Stimulated activated CD4-positive, alpha-beta T cell treated with anti-CD3 and anti-CD28 coated beads, Interleukin-15, amount 100 ng/mL, for 1 hour (primary cell): ENCODE results near the gene TADA2B.

ENCODE experiments used
- DNase-seq, 2 donors: peaks; one replicate each; pipeline ENCODE4 v3.0.0-alpha.2; 2020; ENCODE audit warnings: low read depth in 1 of 2, low spot score in 1 of 2

Gene TADA2B, protein sequence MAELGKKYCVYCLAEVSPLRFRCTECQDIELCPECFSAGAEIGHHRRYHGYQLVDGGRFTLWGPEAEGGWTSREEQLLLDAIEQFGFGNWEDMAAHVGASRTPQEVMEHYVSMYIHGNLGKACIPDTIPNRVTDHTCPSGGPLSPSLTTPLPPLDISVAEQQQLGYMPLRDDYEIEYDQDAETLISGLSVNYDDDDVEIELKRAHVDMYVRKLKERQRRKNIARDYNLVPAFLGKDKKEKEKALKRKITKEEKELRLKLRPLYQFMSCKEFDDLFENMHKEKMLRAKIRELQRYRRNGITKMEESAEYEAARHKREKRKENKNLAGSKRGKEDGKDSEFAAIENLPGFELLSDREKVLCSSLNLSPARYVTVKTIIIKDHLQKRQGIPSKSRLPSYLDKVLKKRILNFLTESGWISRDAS

DNA sequence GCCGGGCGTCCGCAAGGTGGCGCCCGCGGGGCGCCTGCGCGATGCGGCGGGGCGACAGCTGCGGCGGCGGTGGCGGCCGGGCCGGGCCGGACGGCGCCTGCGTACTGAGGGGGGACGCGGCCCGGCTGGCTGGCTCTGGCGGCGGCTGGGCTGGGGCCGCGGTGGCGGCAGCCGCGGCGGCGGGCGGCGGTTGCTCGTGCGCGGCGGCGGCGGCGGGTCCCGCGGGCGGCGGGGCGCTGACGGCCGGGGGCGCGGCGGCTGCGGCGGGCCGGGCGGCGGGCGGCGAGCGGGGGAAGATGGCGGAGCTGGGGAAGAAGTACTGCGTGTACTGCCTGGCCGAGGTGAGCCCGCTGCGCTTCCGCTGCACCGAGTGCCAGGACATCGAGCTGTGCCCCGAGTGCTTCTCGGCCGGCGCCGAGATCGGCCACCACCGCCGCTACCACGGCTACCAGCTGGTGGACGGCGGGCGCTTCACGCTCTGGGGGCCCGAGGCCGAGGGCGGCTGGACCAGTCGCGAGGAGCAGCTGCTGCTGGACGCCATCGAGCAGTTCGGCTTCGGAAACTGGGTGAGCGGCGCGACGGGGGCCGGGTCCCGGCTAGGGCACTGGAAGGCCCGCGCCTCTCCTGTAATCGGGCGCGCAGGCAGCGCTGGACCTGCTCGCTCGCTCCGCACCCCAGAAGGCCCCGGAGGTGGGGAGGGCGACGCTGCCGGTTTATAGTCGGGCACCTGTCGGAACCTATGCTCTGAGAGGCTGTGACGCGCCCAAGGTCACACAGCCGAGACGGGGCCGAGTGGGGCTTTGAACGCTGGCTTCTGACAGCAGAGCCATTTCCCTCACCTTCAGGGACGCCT is at the start of gene TADA2B:
TSS of gene TADA2B (plus strand) at position 89 of the 853 bp plus-strand sequence. CDS start at position 297, 208 bp downstream.
- DNase-seq, result peak; percentile 36 to 90

DNA sequence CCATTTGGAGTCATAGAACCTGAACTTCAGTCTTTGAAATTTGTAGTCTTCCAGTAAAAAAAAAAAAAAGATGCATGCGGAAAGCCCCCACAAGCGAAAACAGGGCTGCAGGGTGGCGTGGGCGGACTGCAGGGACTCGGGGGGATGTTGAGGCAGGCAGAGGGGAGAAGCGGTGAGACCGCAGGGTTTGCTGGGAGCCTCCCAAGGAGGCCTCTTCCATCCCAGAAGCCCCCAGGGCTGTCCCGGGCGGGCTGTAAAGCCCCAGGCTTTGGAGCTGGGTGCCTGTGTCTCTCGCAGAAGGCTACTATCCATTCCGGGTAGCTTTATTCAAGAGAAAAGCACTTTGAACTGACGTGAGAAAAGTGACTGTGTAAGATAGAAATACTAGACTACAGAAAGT is 46.7 kb upstream of the TADA2B start:
- no peak for DNase-seq

DNA sequence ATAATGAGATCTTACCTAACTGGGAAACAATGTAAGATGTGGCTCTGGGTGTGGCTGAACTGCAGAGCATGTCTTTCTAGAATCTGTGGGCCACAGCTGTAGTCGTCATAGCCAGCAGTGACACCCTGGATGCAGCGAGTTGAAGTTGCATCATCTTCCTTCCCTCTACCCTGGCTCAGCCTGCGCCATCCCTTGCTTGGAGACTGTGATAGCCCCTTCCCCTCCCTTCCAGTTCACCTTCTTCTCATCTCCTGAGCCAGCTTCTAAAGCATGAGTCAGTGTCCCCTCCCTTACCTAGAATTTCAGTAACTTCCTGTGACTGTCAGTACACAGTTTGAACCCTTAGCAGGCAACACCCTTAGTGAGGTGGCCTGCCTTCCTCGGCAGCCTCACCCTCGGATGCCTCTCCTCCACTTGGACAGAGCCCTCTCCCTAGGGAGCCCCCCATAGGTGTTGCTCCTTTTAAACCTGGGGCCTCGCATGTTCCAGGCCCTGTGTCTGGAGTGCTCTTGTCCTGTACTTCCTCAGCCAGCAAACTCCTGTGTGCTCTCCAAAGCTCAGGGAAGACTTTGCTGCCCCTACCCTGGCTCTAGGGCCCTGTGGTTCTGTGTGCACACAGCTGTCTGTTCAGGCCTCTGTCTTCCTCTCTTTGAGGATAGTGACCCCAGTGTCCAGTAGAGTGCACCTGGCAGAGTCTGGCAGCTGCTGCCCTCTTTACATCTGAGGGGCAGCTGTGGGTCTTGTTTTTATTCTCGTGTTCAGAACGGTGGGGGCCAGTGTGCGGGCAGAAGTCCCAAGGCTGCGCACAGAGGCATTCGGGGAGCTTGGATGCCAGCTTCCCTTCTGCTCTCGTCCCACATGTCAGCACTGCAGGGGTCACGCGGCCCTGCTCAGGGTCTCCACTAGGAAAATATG is 43.7 kb upstream of the TADA2B start:
- DNase-seq, result no peak

DNA sequence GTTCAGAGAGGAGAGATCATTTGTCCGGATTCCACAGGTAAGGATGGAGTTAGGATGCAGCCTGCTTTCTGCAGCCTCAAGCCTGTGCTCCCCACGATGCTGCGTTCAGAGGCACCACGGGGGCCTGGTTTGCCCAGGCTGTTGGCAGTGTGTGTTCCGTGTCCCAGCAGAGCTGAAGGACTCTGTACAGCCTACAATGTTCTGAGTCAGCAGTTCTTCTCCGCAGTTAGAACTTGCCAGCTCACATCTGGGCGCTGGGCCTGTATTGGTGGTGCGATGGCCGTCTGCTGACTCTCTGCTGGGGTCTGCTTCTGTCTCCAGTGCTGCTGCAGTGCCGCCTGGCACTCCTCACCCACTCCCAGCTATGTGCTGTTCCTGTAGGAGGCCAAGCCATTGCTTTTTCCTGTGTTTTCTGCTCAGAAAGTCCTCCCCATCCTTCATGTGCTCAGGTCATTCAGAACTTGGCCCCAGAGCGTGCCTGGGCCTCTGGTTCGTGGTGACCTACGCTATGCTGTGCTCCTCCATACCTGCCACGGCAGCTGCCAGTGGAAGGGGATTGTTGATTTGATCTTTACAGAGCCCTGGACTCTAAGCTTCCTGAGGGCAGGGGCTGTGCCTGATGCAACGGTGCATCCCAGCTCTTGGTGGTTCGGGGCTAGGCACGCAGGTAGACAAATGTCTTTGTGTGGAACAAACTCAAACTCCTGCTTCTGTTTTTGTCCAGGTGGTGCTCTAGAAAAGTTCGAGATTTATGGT is 42.6 kb upstream of the TADA2B start:
- DNase-seq, result no peak

DNA sequence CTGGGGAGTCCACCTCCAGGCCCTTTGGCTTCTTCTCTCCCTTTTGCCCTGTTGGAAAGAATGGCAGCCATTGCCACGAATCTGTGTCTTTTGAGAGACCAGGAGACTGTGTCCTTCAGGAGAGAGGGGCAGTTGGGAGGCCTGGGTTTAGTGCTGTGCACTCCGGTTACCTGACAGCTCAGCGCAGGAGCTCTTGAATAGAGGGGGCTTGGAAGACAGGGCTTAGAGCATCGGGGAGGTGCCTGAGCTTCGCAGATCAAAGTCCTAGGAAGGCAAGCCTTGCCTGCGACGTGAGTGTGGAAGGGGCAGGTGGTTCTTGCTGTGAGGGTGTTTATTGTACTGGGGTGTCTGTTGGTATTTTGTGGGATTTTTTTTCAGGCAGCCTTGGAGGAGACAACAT is 41.9 kb upstream of the TADA2B start:
- no peak for DNase-seq

DNA sequence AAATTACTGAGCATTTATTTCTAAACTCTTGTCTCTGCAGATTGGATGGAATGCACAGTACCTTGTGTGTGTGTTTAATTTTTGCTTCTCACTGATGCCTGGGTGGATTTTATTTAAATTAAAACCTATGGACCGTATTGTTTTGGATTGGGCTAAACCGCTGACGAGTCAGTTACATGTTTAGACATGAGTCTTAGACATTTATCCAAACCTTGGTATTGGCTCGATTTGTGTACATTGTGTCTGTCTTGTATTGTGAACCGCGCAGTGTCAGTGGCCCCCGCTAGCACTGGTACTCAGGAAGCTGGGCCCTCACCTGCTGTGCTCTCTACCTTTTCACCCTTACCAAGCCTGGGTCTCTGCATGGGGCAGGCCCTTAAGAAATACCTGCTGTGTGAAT is 40.8 kb upstream of the TADA2B start:
- no peak for DNase-seq

DNA sequence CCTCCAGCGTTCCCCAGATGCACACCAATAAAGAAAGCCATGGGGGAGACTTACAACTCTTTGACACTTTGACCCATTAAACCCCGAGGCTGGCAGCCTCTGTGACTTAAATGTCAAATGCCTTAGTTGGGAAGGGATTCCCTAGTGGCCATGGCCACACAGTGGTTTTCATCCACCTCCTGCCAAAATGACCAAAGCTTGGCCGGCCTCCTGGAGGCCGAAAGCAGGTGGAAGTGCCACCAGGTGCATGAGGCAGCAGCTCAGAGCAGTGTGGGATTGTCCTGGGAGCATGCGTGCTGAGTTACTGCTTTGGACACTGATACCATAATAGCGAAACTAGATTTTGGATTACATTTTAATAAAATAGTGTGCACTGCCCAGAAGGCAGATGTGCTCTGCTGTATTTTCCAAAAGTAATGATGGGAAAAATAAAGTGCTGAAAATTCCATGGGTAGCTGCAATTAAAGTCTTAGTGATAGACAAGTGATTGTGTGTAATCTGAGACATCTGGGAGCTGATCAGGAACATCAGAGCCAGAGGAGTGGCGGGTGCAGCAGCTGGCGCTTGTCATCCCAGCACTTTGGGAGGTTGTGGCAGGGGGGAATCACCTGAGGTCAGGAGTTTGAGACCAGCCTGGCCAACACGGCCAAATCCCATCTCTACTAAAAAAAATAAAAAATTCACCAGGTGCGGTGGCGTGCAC is 39.8 kb upstream of the TADA2B start:
- DNase-seq, result no peak

DNA sequence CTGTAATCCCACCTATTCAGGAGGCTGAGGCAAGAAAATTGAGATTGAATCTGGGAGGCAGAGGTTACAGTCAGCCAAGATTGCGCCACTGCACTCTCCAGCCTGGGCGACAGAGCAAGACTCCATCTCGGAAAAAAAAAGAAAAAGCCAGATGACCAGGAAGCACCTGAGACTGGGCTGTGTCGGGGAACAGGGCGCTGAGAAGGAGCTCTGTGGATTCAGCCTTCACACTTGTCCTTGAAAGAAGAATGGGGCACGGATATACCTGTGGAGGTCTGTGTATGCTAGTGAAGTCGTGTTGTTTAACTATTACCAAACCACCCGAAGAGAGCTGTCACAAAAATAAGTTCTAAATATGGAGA is 39.3 kb upstream of the TADA2B start:
- DNase-seq, result no peak

DNA sequence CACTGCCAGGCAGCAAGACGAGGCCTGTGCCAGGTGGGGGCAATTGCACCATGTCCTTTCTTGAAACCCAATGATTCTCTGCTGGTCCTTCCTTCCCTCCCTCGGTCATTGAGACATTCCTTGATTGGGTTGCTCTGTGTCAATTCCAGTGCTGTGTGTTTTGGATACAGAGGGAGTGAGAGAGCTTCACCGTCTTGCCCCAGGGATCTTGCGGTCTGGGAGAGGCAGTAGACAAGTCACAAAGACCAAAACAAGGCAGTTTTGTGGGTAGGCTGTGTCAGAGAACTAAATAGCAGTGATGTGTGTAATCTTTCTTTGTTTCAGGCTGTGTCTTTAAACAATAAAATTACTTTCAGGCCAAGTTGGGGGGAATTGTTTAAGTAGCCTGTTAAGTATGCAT is 38.8 kb upstream of the TADA2B start:
- no peak for DNase-seq

DNA sequence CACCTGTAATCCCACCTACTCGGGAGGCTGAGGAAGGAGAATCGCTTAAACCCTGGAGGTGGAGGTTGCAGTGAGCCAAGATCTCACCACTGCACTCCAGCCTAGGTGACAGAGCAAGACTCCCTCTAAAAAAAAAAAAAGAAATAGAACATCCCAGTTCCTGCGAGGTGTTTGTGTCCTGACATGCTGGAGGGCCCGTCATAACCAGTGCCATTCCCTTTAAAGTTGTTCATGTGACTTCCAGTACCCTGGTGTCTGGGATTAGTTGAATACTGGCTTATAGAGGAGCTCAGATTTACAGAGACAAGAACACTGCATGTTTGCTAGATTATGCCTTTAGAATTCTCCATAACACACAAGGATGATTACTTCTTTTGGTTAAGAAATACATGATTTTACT is 37.6 kb upstream of the TADA2B start:
- no peak for DNase-seq

DNA sequence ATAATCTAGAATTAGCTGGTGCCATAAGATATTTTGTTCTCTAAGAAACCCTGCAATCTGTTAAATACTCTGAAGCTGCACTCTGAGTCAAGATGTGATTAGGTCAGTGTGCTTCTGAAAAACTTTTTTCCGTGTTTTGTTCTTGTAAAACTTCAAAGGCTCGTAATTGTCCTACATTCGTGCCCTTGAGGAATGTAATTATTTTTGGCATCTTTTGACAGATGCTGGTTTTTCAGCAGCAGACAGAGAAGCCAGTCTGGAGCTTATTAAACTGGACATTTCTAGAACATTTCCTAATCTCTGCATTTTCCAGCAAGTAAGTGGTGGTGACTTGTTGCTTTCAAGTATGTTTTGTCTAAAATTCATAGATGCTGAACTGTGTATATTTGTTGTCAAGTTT is 36.8 kb upstream of the TADA2B start:
- no peak for DNase-seq

DNA sequence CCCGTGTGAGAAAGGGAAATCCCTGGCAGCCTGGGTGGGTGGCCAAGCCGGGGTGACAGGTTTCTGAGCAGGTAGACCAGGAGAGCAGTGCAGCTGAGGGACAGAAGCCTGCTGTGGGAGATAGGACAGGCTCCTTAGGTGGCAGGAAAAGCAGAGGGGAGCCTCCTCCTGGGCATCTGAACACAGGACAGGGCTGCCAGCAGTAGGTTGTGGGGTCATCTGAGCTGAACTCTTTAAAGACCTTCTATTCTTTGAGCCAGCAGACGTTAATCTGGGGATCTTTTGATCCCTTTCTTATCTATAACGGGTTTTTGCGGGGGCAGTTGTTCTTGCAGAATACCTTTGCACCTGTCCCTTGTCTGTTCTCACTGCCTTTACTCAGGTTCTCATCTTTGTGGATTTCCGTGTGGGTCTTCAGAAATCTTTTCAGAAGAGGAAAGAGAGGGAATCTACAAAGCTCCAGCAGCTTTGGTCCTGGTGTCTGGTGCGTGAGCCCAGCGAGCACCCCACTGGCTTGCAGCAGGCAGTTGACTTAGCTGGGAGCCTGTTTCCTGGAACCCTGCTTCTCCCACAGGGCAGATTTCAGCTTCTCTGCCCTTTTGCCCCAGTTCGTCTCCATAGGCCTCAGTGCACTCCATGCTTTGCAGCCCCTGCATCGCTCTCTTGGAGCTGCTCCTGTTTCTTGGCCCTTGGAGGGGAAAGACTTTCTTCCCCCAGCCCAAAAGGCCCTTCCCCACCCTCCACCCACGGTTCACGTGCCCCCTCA is 35.8 kb upstream of the TADA2B start:
- DNase-seq, result no peak

DNA sequence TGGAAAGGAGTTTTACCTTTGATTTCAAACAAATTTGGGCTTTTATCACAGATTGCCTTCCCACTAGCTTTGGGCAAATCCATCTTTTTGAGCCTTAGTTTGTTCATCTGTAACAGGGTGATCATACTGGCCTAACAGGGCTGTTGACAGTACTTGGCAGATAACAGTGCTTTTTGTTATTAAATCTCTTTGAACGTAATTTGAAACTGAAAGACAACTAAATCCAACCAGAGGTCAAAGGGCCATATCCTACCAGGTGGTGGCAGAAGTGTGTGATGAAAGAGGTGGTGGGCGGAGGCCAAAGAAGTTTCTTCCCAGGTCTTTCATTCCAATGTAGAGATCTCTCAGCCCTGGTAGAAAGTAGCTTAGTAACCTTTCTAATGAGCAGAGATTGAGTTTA is 35.2 kb upstream of the TADA2B start:
- DNase-seq, result no peak

DNA sequence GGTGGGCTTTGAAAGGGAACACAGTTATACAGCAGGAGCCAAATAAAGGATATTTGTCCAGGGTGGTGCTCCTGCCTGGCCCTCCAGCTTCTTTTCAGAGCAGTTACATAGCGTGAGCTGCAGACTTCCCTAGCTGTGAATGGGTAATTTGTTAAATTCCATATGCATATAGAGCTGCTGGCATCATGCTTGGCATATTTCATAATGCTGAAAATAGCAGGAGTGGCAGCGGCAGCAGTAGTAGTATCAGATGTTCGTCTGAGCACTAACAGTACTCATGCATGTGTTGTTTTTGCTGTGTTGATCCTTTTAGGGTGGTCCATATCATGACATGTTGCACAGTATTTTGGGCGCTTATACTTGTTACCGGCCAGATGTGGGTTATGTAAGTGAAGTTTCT is 33.6 kb upstream of the TADA2B start:
- DNase-seq, result no peak

DNA sequence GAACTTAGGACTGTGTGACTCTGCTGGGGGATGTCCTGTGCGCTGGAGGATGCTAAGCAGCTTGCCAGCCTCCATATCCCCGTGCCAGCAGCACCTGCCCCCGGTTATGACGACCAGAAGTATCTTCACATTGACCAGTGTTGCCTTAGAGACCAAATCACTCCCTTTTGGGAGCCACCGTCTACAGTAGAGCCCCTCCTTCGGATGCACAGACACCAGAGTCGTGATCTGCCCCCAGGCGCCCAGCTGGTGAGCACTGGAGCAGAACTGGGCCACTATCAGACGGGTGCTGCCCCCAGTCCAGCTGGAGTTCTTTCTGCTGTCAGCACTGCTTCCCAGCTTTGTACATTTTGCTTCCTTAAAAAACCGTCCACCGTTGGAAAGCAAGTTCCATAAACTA is 30.0 kb upstream of the TADA2B start:
- DNase-seq, result no peak

DNA sequence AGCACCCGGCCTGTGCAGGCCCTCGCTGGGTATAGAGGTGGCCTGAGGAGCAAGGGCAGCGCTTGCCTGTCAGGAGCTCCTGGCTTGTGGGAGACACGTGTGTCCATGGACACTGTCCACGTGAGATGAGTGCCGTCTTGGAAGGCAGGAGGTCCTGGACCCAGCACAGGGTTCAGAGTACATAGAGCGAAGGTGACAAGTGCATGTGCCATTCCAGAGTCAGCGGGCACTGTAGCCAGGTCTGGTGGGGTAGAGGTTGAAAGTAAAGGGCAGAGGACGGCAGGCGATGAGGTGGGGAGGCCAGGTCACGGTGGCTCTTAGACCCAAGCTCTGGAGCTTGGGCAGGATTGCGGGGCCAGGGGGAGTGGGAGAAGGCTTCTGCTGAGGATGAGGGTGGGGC is 28.4 kb upstream of the TADA2B start:
- no peak for DNase-seq

DNA sequence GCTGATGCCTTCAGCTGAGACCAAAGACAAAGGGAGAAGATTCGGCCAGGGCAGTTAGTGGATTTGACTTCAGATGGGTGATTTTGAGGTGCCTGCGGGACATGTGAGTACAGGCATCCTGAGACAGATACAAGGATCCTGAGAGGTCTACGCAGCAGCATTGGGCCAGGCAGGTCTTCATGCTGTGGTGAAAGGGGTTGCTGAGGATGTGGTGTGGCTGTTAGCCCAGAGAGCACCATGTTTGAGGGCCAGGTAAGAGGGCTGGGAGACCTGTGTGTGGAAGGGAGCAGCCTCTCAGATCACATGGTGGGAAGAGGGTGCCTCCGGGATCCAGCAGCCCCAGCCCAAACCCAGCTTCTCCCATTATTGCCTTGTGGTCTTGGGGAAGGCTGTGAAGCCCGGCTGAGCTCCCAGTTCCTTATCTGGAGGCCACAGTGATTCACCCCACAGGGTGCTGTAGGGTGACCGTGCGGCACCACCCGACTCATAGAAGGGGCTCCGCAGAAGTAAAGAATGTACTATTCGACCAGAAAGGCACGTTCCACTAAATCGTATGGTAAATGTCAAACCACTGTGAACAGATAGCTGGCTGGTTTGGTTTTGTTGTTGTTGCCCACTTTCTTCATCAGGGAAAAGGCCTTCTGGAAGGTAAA is 27.7 kb upstream of the TADA2B start:
- no peak for DNase-seq

DNA sequence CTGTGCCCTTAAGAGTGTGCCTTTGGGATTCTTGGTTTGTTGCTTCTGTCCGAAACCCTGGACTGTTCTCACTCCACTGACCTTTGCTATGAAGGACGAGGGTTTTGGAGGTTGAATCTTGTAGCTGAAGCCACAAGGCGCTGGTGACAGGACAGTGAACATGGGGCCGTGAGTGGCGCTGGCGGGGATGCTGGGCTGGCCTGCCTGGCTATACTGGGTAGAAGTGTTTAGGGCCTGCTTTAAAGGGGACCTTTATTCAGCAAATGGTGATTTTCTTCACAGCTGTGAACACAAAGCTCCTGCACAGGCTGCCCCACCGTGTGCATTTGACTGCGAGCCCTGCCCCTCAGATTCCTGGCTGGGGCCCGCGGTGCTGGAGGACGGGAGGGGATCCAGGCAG is 27.1 kb upstream of the TADA2B start:
- no peak for DNase-seq

DNA sequence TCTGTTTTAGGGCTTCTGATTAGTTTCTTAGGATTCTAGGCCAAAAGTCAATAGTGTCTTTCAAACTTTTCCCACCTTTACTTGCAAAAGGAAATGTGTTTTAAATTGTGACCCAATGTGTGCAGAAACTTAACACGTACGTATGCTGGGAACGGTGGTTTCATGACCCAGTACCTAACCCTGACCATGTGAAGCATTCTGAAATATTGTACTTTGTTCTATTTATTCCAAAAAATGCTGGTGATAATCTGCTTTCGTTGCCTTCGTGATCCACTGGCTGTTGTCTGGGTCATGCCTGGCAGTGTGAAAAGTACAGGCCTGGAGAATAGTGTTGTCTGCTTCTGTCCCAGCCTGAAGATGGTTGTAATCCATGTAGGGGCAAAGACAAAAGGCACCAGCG is 26.7 kb upstream of the TADA2B start:
- no peak for DNase-seq
